DND-41 (cell line): Measurements from ENCODE around the gene NPHP4.
"Not testable (repeated sequence)": the region's sequence is repeated elsewhere in the genome, so short reads cannot be mapped to it uniquely, and the experiment has no call there.

Experiments
- ATAC-seq: fragments of 200-7000 bp; cut with Tn5 transposase; 3 replicates; pipeline ENCODE4 v1.9.1; 2021; ENCODE audit warnings: low read depth; ENCODE audit not compliant: insufficient read depth
- DNase-seq: peaks from one replicate; pipeline ENCODE4 v3.0.0-alpha.2; 2020
- H2AFZ ChIP-seq: 2 replicates; pipeline ENCODE4 v1.6.0; 2012; ENCODE audit warnings: low read depth, low read length
- H3K27ac ChIP-seq: 2 replicates; pipeline ENCODE4 v1.5.1; 2012; ENCODE audit warnings: low read length, inconsistent platforms
- H3K27me3 ChIP-seq: fragments of 200-600 bp; sonication (generic); 2 replicates; pipeline ENCODE4 v1.6.0; 2012; ENCODE audit warnings: low read length, mild to moderate bottlenecking, inconsistent platforms; ENCODE audit not compliant: insufficient read depth, poor library complexity
- H3K36me3 ChIP-seq: 2 replicates; pipeline ENCODE4 v1.5.1; 2012; ENCODE audit warnings: low read length, inconsistent platforms; ENCODE audit not compliant: insufficient read depth
- H3K4me1 ChIP-seq: 2 replicates; pipeline ENCODE4 v1.5.1; 2012; ENCODE audit warnings: mild to moderate bottlenecking, low read length; ENCODE audit not compliant: insufficient read depth
- H3K4me2 ChIP-seq: 2 replicates; pipeline ENCODE4 v1.6.0; 2012; ENCODE audit warnings: mild to moderate bottlenecking, moderate library complexity, low read length, inconsistent platforms; ENCODE audit not compliant: insufficient read depth
- H3K4me3 ChIP-seq, 2 experiments: fragments of 200-600 bp in 1 of 2; shearing (Covaris generic) in 1 of 2; 2 replicates each; pipeline ENCODE4 v1.5.1; 2012 to 2016; ENCODE audit warnings: inconsistent platforms in 2 of 2, low read length in 2 of 2, mild to moderate bottlenecking in 2 of 2, low read depth in 1 of 2, moderate library complexity in 1 of 2
- H3K79me2 ChIP-seq: 2 replicates; pipeline ENCODE4 v1.6.0; 2012; ENCODE audit warnings: low read length, inconsistent platforms; ENCODE audit not compliant: insufficient read depth
- H3K9ac ChIP-seq: 2 replicates; pipeline ENCODE4 v1.6.0; 2012; ENCODE audit warnings: low read depth, mild to moderate bottlenecking, inconsistent platforms, low read length, moderate library complexity
- H3K9me3 ChIP-seq: 2 replicates; pipeline ENCODE4 v1.5.1; 2012; ENCODE audit warnings: low read length, moderate library complexity, mild to moderate bottlenecking, inconsistent platforms; ENCODE audit not compliant: insufficient read depth, severe bottlenecking
- H4K20me1 ChIP-seq: 2 replicates; pipeline ENCODE4 v1.6.0; 2012; ENCODE audit warnings: low read length; ENCODE audit not compliant: insufficient read depth
- CTCF ChIP-seq: IDR thresholded peaks from 2 replicates; pipeline ENCODE4 v1.5.1; 2012; ENCODE audit warnings: borderline replicate concordance, low read length, moderate library complexity, mild to moderate bottlenecking; ENCODE audit not compliant: poor library complexity, severe bottlenecking; ENCODE audit errors: extremely low read depth
- EZH2 ChIP-seq: IDR thresholded peaks from 3 replicates; pipeline ENCODE4 v1.6.1; 2012; ENCODE audit warnings: borderline replicate concordance, low read depth, mild to moderate bottlenecking, moderate library complexity, low read length, inconsistent platforms; ENCODE audit not compliant: severe bottlenecking

The NPHP4 gene

GRCh38 chr1:5927506-5928370 lies 64.5 kb downstream of the NPHP4 start:
- no peaks in the 10 kb centered on the region for H3K79me2 ChIP-seq
- H3K4me2 ChIP-seq = no peak overlapping the region
- no peak overlapping the region for H2AFZ ChIP-seq
- H3K36me3 ChIP-seq = peaks cover 49% of the 10 kb centered on the region
- TF ChIP-seq CTCF (no peak), EZH2 (no peak)
- no peaks in the 10 kb centered on the region for H3K9me3 ChIP-seq
- H3K4me1 ChIP-seq = no peaks in the 10 kb centered on the region
- no peak overlapping the region for H3K9ac ChIP-seq
- H3K4me3 ChIP-seq = no peak overlapping the region
- ATAC-seq (no peak), DNase-seq (no peak)
- H3K27ac ChIP-seq = no peak overlapping the region
- no peaks in the 10 kb centered on the region for H4K20me1 ChIP-seq
- H3K27me3 ChIP-seq = no peaks in the 10 kb centered on the region

DNA sequence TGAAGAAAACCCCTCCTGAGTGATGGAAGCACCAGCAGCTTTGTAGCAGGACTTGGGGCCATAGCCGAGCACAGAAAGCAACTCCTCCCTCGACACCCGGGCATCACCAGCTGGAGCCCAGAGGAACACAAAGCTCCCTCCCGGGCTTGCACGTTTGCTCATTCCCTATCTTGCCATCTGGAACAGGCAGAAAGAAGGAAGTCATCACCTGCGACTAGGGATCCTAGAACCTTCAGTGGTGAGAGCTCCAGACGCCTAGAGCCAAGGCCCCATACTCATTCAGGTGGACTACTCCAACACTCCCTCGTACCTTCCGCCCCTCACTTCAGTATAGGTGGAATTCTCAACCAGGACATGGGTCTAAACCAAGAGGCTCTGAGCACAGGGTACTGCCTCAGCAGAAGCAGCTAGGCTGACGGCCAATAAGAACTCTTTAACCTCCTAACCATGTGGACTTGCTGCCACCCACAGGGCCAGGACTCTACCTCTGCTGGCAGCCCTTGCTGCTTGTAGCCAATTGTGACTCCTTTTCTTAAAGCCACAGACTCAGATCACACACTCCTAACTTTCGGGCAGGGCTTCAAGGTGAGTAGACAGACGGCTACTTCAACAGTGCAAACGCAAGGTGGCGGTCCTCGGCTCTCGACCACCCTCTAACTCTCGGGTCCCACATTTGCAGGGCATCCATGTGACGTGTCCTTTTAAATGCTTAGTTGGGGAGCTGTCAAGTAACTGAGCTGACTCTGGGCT lies 65.4 kb downstream of the NPHP4 start:
- no peaks in the 10 kb centered on the region for H3K9me3 ChIP-seq
- TF ChIP-seq CTCF (no peak), EZH2 (no peak)
- H2AFZ ChIP-seq = no peak overlapping the region
- H4K20me1 ChIP-seq = no peaks in the 10 kb centered on the region
- H3K27me3 ChIP-seq = no peaks in the 10 kb centered on the region
- no peak for ATAC-seq
- H3K9ac ChIP-seq = no peak overlapping the region
- no peak overlapping the region for H3K27ac ChIP-seq
- no peaks in the 10 kb centered on the region for H3K79me2 ChIP-seq
- H3K36me3 ChIP-seq = peaks cover 42% of the 10 kb centered on the region
- DNase-seq = no peak
- no peak overlapping the region for H3K4me2 ChIP-seq
- H3K4me1 ChIP-seq = no peaks in the 10 kb centered on the region
- no peak overlapping the region for H3K4me3 ChIP-seq

- H3K9me3 ChIP-seq, H3K4me2 ChIP-seq, H3K27me3 ChIP-seq, H3K27ac ChIP-seq, H3K4me3 ChIP-seq, H3K4me1 ChIP-seq, DNase-seq, H4K20me1 ChIP-seq, ATAC-seq, H3K9ac ChIP-seq, H3K79me2 ChIP-seq, H2AFZ ChIP-seq: not testable (repeated sequence)
- H3K36me3 ChIP-seq = peaks cover 32% of the 10 kb centered on the region
Observed at GRCh38 chr1:5922700-5923330, 69.4 kb downstream of the NPHP4 start.

DNA sequence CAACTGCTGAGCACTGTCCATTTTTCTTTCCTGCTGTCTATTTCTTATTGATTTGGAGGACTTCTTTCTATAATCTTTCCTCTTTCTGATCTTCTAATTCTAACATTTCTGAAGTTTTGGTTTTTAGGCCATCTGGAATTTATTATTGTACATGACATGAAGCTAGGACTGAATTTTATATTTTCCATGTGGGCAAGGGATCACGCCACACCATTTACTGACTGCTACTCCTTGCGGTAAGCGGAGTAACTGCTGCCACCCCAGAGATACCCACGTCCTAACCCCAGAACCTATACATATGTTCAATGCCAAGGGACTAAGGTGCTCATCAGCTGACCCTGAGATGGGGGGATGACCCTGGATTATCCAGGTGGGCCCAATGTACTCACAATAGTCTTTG lies 70.6 kb downstream of the NPHP4 start:
- Histone ChIP-seq H3K36me3 (peaks cover 20% of the 10 kb centered on the region), H3K27me3 (no peaks in the 10 kb centered on the region), H3K4me1 (no peaks in the 10 kb centered on the region), H3K9ac (no peak overlapping the region), H3K79me2 (no peaks in the 10 kb centered on the region), H3K4me3 (no peak overlapping the region), H3K9me3 (no peaks in the 10 kb centered on the region), H3K27ac (no peak overlapping the region), H4K20me1 (no peaks in the 10 kb centered on the region; the same call in 1 of the 2 replicates), H3K4me2 (no peak overlapping the region), H2AFZ (no peak overlapping the region)
- no peak for TF ChIP-seq CTCF
- no peak for TF ChIP-seq EZH2
- no peak for DNase-seq
- no peak for ATAC-seq
